CD14-positive monocyte (primary cell): ENCODE data around the gene HS6ST3. TPM values are rescaled to one million over a fixed set of nuclear protein-coding genes. Genes with fewer than 3 reads are reported as not detected.

ENCODE experiments used
- DNase-seq, 3 donors: peaks; one replicate each; pipeline ENCODE4 v3.0.0-alpha.2; 2011 to 2022
- H2AFZ ChIP-seq: 2 replicates; pipeline ENCODE4 v1.6.0; 2012; ENCODE audit warnings: mild to moderate bottlenecking, low read depth, low read length, inconsistent platforms; ENCODE audit not compliant: insufficient read depth, poor library complexity, severe bottlenecking
- H3K27ac ChIP-seq, 2 donors: 1 replicate in 1 of 2; 2 replicates in 1 of 2; pipeline ENCODE4 v1.5.1; 2012 to 2013; ENCODE audit warnings: low read length in 2 of 2, control low read depth in 1 of 2, inconsistent platforms in 1 of 2, low read depth in 1 of 2, mild to moderate bottlenecking in 1 of 2
- H3K27me3 ChIP-seq, 2 donors: one replicate each; pipeline versions ENCODE4 v1.6.0 to v1.6.1; 2011 to 2013; ENCODE audit warnings: low read length in 2 of 2; ENCODE audit not compliant: control insufficient read depth in 2 of 2, insufficient read depth in 2 of 2
- H3K36me3 ChIP-seq, 2 donors: replicated peaks in 1 of 2; 1 replicate in 1 of 2; 2 replicates in 1 of 2; pipeline versions ENCODE4 v1.5.1 to v1.6.1; 2012 to 2013; ENCODE audit warnings: low read length in 2 of 2, control low read depth in 1 of 2, inconsistent platforms in 1 of 2, mild to moderate bottlenecking in 1 of 2; ENCODE audit not compliant: insufficient read depth in 2 of 2, control insufficient read depth in 1 of 2
- H3K4me1 ChIP-seq, 2 donors: 1 replicate in 1 of 2; 2 replicates in 1 of 2; pipeline versions ENCODE4 v1.5.1 to v1.6.1; 2012 to 2013; ENCODE audit warnings: low read length in 2 of 2, control low read depth in 1 of 2, inconsistent platforms in 1 of 2, mild to moderate bottlenecking in 1 of 2, moderate library complexity in 1 of 2; ENCODE audit not compliant: insufficient read depth in 2 of 2, control insufficient read depth in 1 of 2
- H3K4me2 ChIP-seq: replicated peaks from 2 replicates; pipeline ENCODE3; 2012; ENCODE audit warnings: low read length, moderate library complexity, mild to moderate bottlenecking; ENCODE audit not compliant: poor library complexity, severe bottlenecking; ENCODE audit errors: extremely low read depth
- H3K4me3 ChIP-seq, 3 experiments: fragments of 200-600 bp in 1 of 3; sonication (generic) in 1 of 3; replicated peaks in 1 of 3; 1 replicate in 2 of 3; 2 replicates in 1 of 3; pipeline ENCODE4 v1.5.1; 2011 to 2013; ENCODE audit warnings: low read length in 3 of 3, mild to moderate bottlenecking in 3 of 3, control low read depth in 2 of 3, low read depth in 2 of 3, inconsistent platforms in 1 of 3, moderate library complexity in 1 of 3
- H3K79me2 ChIP-seq: 2 replicates; pipeline ENCODE4 v1.6.0; 2012; ENCODE audit warnings: mild to moderate bottlenecking, control low read depth, inconsistent platforms, low read length, moderate library complexity; ENCODE audit not compliant: insufficient read depth
- H3K9ac ChIP-seq: 2 replicates; pipeline ENCODE4 v1.6.0; 2017; ENCODE audit warnings: low read length, mild to moderate bottlenecking; ENCODE audit not compliant: insufficient read depth, poor library complexity, severe bottlenecking
- H3K9me3 ChIP-seq, 2 donors: replicated peaks in 1 of 2; 1 replicate in 1 of 2; 2 replicates in 1 of 2; pipeline versions ENCODE4 v1.5.1 to v1.6.1; 2012 to 2013; ENCODE audit warnings: low read length in 2 of 2, control low read depth in 1 of 2; ENCODE audit not compliant: control insufficient read depth in 1 of 2, insufficient read depth in 1 of 2
- H4K20me1 ChIP-seq: 2 replicates; pipeline ENCODE4 v1.6.0; 2012; ENCODE audit warnings: mild to moderate bottlenecking, low read length, control low read depth, moderate library complexity; ENCODE audit not compliant: insufficient read depth
- H3K27ac Mint-ChIP-seq, 7 donors: one replicate each; pipeline ENCODE4 v1.8.0; 2020; ENCODE audit warnings: mild to moderate bottlenecking in 7 of 7, mixed read lengths in 7 of 7, moderate library complexity in 6 of 7, inconsistent platforms in 2 of 7
- H3K27me3 Mint-ChIP-seq, 3 donors: one replicate each; pipeline ENCODE4 v1.8.0; 2021 to 2022; ENCODE audit warnings: low read depth in 3 of 3, mild to moderate bottlenecking in 3 of 3, mixed read lengths in 3 of 3, moderate library complexity in 3 of 3, inconsistent platforms in 1 of 3
- H3K36me3 Mint-ChIP-seq, 2 donors: one replicate each; pipeline ENCODE4 v1.8.0; 2020; ENCODE audit warnings: mixed read lengths in 2 of 2, inconsistent platforms in 1 of 2, mild to moderate bottlenecking in 1 of 2
- H3K4me1 Mint-ChIP-seq: one replicate; pipeline ENCODE4 v1.8.0; 2020; ENCODE audit warnings: mild to moderate bottlenecking, mixed read lengths
- H3K4me3 Mint-ChIP-seq, 2 donors: one replicate each; pipeline ENCODE4 v1.8.0; 2020; ENCODE audit warnings: mild to moderate bottlenecking in 2 of 2, mixed read lengths in 2 of 2, moderate library complexity in 1 of 2
- H3K9me3 Mint-ChIP-seq, 7 donors: one replicate each; pipeline ENCODE4 v1.8.0; 2020 to 2022; ENCODE audit warnings: mixed read lengths in 7 of 7, mild to moderate bottlenecking in 6 of 7, moderate library complexity in 6 of 7, inconsistent platforms in 2 of 7
- CTCF ChIP-seq: fragments of 200-600 bp; IDR thresholded peaks from one replicate; pipeline ENCODE4 v1.8.0; 2022; ENCODE audit warnings: antibody characterized with exemption, mild to moderate bottlenecking
- WGBS: methylation state at CpG from one replicate; pipeline ENCODE4 v1.1.5; 2013; ENCODE audit warnings: missing lambda C conversion rate; ENCODE audit not compliant: insufficient coverage; 5-methylcytosine and 5-hydroxymethylcytosine counted together
- intact Hi-C, 2 donors: fragments of 100-400 bp; cut with micrococcal nuclease; formaldehyde crosslinking; loops; one replicate each; pipeline versions ENCODE4 v1.15.0 to v1.15.1; 2023
- polyA plus RNA-seq, 3 donors: library from polyadenylated mRNA; depleted of rRNA in 1 of 3; unstranded in 2 of 3; stranded (reverse) in 1 of 3; fragments of 300-500 nt in 2 of 3; fragments of >200 nt in 1 of 3; fragmentation: Illumina TruSeq in 2 of 3; gene quantifications; 1 replicate in 2 of 3; 2 replicates in 1 of 3; pipeline ENCODE4 v1.2.3, GENCODE V29; 2012 to 2021

The HS6ST3 gene
- polyA plus RNA-seq, 3 donors, result not detected

GRCh38 chr13:96080676-96081075, 9.2 kb upstream of the HS6ST3 start:
- Mint-ChIP-seq H3K27ac (no peak overlapping the region), H3K27me3 (peaks cover 5 to 21% (median 15%) of the 10 kb centered on the region in 3 donors), H3K36me3 (no peaks in the 10 kb centered on the region), H3K9me3 (peaks cover 0 to 3% (median 0%) of the 10 kb centered on the region in 7 donors), H3K4me3 (no peak overlapping the region), H3K4me1 (no peaks in the 10 kb centered on the region)
- Histone ChIP-seq H3K36me3 (no peaks in the 10 kb centered on the region), H4K20me1 (no peaks in the 10 kb centered on the region), H3K27me3 (peaks cover 5 to 8% of the 10 kb centered on the region in 2 donors), H3K4me3 (no peak overlapping the region), H3K9me3 (no peaks in the 10 kb centered on the region), H3K79me2 (no peaks in the 10 kb centered on the region), H3K9ac (no peak overlapping the region), H3K4me2 (no peak overlapping the region), H3K4me1 (no peaks in the 10 kb centered on the region), H2AFZ (no peak overlapping the region), H3K27ac (no peak overlapping the region)
- intact Hi-C loops, result no loop called here
- TF ChIP-seq CTCF, result no peak
- WGBS, result 87% methylated on average over 4 of the region's 5 CpGs
- DNase-seq, result no peak

GRCh38 chr13:96081888-96082287, 8.0 kb upstream of the HS6ST3 start:
- WGBS, result 60% methylated on average over 1 of the region's 2 CpGs
- Mint-ChIP-seq H3K36me3 (no peaks in the 10 kb centered on the region), H3K27ac (no peak overlapping the region), H3K4me1 (no peaks in the 10 kb centered on the region), H3K4me3 (no peak overlapping the region), H3K27me3 (peaks cover 7 to 22% (median 16%) of the 10 kb centered on the region in 3 donors), H3K9me3 (peaks cover 0 to 3% (median 0%) of the 10 kb centered on the region in 7 donors)
- H3K27ac ChIP-seq, result no peak overlapping the region
- intact Hi-C loops, result no loop called here
- H3K4me3 ChIP-seq, result no peak overlapping the region
- no peaks in the 10 kb centered on the region for H3K4me1 ChIP-seq
- H3K27me3 ChIP-seq, result peaks cover 9 to 13% of the 10 kb centered on the region in 2 donors
- no peak for DNase-seq
- no peaks in the 10 kb centered on the region for H3K9me3 ChIP-seq
- TF ChIP-seq CTCF, result no peak
- no peaks in the 10 kb centered on the region for H4K20me1 ChIP-seq
- H3K4me2 ChIP-seq, result no peak overlapping the region
- no peaks in the 10 kb centered on the region for H3K36me3 ChIP-seq
- H2AFZ ChIP-seq, result no peak overlapping the region
- no peak overlapping the region for H3K9ac ChIP-seq
- H3K79me2 ChIP-seq, result no peaks in the 10 kb centered on the region
